Activated T-cell treated with anti-CD3 and anti-CD28 coated beads for 24 hours (primary cell): ENCODE data around the gene CPXM1.
A peak's percentile ranks its signal among the peaks of the same experiment; 100 is the strongest.

Experiments used
- DNase-seq: peaks from one replicate; pipeline ENCODE4 v3.0.0-alpha.2; 2020; ENCODE audit warnings: low read depth

The CPXM1 gene

DNA sequence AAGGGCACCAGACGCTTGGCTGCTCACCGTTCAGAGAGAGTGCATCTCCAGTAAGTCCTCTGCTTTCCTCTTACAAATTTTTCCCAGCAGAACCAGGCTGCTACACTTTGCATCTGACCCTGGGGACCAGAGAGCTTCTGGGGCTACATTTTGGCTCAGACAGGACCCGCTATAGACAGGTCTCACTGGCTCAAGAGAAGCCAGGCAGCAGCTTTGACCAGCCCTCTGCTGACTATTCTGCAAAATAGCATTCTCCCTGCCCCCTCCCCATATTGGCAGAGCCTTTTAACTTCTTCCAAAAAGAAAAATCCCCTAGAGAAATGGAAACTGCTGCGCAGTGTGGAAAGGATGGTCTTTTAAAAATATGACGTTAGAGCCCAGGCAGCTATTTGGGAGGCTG, 37.2 kb downstream of the CPXM1 start:
- no peak for DNase-seq

DNA sequence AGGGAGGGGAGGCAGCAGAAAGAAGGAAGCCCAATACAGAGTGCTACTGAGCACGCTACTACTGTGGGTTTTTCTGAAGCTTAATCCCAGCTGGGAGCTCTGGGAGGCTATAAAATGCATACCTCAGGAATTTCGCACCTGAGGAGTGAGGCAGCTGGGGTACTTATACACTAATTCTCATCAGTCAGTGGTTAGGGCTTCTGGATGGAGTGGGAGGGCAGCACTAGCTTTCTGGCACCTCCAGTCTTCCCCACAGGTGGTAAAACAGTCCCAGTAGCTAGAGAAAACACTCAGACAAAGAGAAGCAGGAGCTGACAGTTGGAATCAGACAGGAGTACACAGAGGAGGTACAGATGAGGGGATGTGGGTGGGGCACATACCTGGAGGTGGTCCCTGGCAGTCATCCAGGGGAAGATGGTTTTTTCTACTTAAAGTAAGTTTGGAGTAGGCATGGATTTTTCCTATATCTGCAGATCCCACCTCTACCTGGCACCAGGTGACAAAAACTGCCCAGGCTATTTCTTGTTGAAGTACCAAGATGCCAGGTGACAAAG, 37.8 kb downstream of the CPXM1 start:
- no peak for DNase-seq

DNA sequence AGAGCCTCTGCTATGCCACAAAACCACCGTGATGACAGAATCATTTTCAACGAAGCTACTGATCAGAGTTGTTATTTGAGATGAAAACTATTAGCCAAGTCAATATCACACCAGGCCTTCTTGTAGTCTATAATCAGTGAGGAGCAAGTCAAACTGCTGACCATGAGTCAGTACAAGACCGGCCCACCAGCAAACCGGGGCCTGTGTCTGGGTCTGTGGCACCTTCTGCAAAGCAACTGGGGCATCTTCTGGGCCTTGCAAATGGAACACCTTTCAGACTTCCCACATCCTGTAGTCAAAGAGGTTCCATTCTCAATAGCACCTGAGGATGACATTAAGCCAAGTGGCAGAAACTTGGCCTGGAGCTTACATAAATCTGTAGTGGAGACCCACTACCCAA, 38.5 kb downstream of the CPXM1 start:
- no peak for DNase-seq

DNA sequence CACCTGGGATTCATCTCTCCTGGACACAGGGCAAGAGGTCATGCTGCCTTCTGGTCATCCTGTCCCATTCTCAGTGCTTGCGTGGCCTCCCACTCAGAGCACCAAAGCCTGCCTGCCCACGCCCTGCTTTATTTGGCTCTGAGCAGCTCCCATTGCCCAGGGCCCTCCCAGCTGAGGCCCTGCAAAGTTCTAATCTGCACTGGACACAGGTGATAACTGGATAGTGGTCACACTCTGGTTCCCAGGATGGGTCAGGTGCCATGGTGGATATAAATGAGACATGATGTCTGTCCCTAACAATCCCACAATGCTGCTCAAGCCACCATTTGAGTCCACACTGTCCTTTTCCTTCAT, 39.5 kb downstream of the CPXM1 start:
- no peak for DNase-seq

DNA sequence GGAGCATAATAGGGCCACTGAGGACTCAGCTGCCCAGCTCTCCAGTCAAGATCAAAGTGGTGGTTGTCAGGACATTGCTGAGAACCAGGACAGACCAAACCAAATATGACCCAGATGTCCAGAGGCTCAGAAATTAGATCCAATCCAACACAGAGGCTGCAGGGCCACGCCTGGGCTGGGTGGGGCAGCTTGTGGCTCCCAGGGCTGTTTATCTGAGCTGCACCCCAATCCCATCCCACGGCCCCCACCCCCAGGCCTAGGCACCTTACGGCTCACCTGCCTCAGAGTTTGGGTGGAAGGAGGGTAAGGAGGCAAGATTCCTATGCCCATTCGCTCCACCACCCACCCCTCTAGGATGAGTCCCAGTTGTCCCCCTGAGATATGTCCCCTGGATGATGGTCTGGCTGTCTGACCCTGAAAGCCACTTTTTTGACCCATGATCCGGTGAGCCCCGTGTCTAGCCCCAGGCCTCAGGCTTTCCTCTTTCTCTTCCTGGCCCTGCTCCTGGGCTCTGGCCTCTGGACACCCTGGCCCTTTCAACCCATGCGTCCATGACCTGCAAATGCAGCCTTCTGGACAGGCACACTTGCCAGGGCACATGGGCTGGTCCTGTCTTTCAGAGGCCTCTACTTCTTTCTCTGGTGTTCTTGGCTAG, 40.0 kb downstream of the CPXM1 start:
- DNase-seq: no peak

DNA sequence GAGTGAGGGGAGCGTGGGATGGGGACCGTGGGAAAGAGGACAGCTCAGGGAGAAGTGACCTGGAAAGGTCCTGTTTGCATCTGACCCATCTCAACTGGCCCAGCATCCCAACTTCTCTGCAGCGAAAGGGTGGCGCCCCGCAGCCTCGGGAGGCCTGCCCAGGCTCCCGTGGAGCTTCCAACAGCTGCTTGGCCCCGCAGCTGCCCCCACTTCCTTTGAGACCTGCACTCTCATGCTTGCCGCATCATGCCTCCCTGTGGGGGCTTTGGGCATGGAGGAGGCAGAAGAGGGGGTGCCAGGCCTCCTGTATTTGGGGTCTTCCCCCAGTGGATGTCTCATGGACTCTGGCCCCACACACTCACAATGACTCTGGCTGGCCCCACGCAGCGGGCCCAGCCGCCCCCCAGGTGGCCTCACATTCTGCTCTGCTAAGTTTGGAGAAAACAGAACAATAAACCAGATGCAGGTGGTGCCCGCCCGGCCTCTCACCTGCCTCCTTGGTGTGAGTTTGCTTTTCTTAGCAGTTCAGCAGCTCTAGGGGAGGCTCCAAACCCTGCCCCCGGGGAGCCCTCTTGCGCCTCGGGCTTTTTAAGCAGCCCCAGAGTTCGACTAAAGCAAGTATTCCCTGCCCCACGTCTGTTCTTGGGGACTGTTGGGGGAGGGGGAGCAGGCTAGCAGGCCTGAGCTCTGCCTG, 40.7 kb downstream of the CPXM1 start:
- DNase-seq: no peak

DNA sequence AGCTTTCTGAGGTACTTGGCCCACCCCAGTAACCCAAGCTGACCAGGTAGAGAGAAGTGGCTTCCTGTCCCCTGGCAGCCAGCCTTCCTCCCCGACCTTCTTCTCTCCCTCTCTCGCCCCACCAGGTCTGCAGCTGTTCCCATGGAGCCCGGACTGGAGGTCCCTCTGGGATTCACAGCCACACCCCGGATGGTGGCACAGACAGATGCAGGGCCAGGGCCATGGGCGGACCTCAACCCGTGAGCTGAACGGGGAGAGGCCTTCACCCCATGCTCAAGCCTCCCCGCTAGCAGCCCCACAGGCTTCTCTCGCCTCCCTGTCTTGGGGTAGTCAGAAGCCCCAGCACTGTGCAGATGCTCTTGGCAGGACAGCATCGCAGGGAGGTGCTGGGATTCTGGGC, 41.3 kb downstream of the CPXM1 start:
- DNase-seq: no peak

DNA sequence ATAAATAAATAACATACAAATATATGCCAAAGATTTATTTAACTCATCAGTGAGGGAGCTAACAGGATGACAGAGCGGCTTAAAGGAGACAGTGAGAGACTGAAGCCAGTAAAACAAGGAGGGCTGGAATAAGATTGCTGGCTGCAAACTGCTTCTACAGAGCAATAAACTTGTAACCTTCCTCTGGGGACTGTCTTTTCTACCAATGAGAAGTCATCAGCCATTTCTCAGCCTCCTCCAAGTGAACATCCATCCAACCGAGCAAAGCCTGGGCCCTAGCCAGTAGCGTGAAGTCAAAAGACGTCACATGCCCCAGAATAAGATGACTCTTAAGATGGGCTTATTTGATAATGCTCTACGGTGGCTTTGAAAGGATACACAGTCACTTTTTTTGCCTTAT, 42.5 kb downstream of the CPXM1 start:
- DNase-seq: no peak

DNA sequence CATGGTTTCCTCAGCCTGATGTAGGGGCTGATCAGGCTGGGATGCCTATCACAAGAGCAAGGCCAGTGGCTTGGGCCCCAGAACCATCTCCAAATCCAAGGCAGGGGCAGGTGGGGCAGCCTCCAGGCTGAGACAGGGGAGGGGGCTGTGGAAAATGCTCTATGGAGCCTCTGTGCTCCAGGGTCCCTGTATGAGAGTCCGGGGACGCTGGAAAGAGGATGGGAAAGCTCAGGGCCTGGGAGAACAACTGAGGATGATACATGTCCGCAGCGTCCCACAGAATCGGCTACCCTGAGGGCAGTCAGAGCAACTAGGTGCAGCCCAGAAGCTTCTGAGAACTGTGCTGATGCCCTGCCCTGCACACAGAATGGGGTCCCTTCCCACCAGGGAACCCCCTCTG, 43.4 kb downstream of the CPXM1 start:
- DNase-seq: no peak

DNA sequence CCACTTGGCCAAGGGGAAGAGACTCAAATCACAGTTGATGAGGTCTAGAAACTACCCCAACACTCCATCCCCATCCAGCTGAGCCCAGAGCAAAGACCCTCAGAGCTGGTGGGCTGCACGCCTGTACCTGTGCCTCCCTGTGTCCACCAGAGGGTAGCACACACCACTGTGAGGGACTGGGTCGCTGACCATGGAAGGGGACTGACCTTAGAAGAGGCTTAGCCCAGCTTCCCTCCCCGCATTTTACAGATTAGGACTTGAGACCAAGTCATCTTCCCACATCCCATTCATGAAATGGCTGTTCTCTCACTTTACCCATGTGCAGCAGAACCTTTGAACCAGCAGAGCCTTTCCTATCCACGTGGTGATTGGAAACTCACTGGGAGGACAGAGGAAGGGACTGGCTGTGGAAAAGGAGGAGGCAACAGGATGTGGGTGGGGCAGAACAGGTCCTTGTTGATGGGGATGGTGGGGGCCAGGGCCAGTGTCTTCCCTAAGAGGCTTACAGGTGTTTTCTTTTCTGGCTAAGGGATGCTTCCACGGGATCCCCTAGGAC, 44.3 kb downstream of the CPXM1 start:
- DNase-seq: no peak

DNA sequence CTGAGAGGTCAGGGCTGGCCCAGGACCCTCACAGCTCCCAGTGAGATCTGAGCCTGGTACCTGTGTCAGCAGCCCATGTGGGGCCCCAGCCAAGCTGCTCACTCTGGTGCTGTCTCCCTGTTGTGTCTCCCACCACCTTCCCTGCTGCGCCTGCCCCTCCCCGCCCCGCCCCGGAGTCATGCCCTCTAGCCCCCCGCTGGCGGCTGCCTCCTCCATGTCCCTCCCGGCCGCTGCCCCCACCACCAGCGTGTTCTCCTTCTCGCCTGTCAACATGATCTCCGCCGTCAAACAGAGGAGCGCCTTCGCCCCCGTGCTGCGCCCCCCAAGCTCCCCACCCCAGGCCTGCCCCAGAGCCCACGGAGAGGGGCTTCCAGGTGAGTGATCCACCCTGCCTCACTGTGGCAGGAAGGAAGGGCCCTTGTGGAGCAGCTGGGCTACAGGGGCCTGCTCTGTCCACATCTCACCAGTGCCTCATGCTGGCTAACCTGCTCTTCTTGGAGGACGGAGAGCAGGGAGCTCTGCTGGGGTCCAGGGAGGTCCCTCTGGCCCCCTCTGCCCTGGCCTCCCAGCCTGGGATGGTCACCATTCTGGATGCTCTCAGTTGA, 44.9 kb downstream of the CPXM1 start:
- DNase-seq: no peak

DNA sequence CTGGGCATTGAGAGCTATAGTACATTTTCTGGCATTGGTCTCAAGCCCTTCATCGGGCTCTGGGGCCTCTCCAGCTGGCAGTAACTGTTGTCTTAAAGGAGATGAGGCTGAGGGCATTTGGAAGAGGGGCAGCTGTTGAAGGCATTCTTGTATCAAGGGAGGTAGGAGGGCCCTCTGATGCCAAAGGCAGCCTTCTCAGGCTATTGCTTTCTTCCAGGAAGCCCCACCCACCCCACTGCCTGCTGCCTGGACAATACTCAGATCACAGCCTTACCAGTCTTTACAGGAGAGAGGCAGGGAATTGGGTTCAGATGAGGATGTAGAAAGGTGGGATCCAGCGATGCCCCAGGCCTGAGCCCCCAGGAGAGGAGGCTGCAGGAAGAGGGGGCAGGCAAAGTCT, 46.0 kb downstream of the CPXM1 start:
- DNase-seq: no peak

DNA sequence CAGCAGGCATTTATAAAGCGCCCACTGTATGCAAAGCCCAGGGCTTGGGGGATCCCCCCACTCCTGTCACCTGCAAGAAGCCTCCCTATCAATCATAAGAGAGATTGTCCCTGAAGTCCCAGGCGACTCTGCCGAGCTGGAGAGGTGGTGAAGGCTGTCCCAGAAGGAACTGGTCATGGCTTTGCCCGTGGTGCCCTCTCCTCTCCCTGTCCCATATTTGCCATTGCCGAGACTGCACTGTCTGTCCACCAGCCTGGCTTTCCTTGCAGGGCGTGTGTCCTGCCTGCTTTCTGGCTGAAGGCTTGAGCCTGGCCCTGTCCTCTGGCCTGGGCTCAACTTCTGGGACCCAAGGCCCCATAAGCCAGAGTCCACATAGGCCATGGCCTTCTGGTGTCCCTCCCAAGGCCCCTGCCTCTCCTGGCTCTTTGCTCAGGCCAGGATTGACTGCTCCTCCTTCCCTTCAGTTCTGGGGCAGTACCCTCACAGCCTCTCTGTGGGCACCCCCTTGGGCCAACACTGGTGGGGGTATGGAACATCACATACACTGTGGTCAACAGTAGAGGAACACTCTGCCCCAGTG, 46.9 kb downstream of the CPXM1 start:
- no peak for DNase-seq

DNA sequence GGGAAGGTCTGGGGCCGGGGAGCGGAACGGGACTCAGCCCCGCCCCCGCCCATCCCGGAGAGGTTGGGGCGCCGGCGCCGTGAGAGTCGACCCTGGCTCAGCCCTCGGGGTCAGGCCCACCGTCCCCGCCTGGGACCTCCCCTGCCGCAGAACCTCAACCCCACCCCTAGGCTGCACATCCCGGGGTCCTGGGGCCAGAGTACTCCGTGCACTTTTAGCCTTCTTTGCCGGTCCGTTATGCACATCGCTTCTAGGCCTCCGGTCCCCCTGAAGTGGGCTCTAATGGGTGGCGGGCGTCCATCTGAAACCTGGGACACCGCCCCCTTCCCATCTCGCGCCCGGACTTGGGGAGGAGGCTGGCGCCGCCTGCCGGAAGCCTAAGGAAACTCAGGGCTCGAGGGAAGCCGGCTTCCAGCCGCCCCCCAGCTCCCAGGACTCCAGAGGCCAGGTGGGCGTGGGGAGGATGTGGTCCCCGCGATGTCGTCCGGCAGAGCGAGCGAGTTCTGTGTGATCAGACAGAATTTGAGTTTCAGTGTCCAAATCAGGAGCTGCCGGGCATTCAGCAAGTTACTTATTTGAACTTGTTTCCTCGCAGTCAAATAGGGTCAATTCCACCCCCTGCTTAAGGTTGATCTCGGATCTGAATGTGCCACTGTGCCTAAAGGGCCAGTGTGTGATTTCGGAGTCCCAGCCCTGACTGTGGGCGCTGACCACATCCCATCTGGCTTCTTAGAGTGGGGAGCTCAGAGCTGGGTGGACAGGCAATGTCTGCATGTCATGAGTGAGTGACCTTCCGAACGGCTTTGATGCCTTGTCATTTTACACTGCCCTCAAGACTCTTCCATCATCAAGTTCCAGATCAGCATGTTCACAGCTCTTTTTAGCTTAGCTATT, 47.6 kb downstream of the CPXM1 start:
- peak; percentile 16 for DNase-seq

DNA sequence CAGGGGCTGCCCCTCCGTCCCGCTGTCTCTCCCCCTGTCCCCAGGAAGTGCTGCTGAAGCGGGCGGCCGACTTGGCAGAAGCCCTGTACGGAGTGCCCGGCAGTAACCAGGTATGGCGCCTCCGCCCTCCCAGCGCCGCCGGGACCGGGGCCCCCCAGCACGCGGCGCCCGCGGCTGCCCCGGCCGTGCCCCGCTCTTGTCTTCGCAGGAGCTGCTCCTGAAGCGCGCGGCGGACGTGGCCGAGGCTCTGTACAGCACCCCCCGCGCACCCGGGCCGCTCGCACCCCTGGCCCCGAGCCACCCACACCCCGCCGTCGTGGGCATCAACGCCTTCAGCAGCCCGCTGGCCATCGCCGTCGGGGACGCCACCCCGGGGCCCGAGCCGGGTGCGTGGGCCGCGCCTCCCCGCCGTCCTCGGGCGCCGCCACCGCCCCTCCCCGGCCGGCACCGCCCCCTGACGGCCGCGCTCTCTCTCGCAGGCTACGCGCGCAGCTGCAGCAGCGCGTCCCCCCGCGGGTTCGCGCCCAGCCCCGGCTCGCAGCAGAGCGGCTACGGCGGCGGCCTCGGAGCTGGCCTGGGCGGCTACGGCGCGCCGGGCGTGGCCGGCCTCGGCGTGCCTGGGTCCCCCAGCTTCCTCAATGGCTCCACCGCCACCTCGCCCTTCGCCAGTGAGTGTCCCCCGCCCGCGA, 48.4 kb downstream of the CPXM1 start:
- peak; percentile 37 for DNase-seq

DNA sequence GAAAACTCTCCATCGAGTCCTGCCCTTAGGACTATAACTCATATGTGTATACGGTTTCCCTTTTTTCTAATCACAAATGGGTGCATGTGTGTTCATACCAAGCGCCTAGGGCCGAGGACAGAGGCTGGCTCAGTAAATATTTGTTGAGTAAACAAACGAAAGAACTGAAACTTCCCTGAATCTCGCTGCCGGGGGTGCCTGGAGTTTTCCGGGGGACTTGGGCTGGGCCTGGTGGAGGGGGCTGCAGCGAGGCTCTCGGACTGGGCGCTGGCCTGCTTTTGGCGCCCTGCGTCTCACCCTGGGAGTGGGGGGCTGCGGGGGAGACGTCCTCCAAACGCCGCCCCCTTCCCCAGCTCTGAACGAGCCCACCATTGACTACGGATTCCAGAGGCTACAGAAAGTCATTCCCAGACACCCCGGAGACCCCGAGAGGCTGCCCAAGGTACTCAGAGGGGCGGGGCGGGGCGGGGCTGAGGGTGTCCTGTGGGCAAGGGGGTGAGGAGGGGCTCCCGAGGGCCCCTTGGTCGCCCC, 49.0 kb downstream of the CPXM1 start:
- no peak for DNase-seq

DNA sequence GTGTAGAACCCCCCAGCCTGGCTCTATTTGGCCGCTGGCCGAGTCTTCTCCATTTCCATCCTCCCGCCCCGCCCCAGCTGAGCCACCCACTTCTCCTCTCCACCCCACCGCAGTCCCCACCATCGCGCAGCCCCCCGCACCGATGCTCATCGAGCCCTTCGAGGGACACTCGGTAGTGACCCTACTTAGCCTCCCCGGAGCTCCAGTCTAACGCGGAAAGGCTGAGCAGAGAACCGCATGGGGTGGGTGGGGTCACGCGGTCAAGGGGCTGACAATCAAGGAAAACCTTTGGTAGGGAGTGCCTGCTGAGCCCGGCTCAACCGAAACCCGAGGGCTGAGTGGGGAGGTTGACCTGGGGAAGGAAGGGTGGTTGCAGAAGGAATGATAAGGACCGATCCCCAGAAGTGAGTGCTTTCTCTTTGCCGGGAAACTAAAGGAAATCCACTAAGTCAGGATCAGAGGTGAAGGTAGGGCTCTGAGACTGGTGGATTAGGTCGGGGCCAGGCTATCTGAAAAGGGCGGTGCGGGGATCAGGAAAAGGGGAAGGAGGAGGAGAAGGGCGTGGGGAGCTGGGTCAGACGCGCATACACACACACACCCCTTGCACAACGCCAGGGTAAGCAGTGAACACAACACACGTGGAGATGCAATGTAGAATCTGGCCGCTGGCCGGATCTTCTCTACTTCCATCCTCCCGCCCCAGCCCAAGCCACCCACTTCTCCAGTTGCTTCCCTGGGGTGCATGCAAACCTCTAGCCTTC, 49.8 kb downstream of the CPXM1 start:
- DNase-seq: no peak

DNA sequence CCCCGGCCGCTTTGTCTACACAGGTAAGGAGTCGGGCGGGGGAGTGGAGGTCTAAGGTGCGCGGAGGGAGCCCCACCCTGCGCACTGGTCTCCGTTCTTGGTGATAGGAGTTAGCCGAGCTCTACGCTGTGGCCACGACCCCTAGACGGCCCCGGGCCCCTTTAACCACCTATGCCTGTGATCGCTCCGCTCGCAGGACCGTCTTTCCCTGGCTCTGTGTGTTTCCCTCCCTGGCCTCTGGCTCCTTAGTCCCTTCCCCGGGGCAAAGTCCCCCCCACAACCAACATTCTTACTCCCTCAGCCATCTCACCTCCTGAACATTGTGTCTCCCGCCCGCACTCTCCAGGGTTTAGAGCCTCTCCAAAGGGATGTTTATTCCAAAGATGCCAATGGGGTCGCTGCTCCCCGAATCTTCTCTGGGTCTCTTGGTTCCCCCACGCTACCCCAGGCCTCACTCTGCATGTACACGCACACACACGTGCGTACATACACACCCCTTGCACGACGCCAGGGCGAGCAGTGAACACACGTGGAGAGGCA, 50.4 kb downstream of the CPXM1 start:
- no peak for DNase-seq

DNA sequence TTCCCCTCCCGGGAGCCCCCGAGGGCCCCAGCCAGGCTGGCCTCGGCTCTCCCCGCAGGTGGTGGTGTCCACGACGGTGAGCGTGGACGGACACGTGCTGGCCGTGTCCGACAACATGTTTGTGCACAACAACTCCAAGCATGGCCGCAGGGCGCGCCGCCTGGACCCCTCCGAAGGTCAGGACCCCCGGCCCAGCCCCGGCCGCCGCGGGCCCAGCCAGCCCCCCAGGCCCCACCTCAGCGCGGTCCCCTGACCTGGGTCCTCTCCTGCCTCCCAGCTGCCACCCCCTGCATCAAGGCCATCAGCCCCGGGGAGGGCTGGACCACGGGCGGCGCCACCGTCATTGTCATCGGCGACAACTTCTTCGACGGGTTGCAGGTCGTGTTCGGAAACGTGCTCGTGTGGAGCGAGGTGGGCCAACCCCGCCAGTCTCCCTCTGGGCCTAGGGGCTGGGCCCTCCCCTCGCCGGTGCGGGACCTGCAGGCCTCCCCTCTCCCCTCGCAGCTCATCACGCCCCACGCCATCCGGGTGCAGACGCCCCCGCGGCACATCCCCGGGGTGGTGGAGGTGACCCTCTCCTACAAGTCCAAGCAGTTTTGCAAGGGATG, 51.0 kb downstream of the CPXM1 start:
- no peak for DNase-seq
